ENCODE data around the gene LRRN3.

LRRN3 gene

GRCh38 chr7:111080495-111081105, 10.3 kb upstream of the LRRN3 start:
- DNase-seq (ENCODE audit: low spot score): no peak

GRCh38 chr7:111081546-111082267, 9.2 kb upstream of the LRRN3 start:
- DNase-seq (ENCODE audit: low spot score): no peak

- no peak for DNase-seq (ENCODE audit: low spot score)
Observed at GRCh38 chr7:111082351-111082750, 8.6 kb upstream of the LRRN3 start.

GRCh38 chr7:111083413-111083812, 7.5 kb upstream of the LRRN3 start:
- DNase-seq (ENCODE audit: low spot score): no peak

GRCh38 chr7:111085356-111085755, 5.6 kb upstream of the LRRN3 start:
- no peak for DNase-seq (ENCODE audit: low spot score)

GRCh38 chr7:111086532-111086931, 4.4 kb upstream of the LRRN3 start:
- DNase-seq (ENCODE audit: low spot score): no peak

GRCh38 chr7:111088328-111088727, 2.6 kb upstream of the LRRN3 start:
- DNase-seq (ENCODE audit: low spot score): no peak

GRCh38 chr7:111089822-111090426, 1.0 kb upstream of the LRRN3 start:
- no peak for DNase-seq (ENCODE audit: low spot score)

- DNase-seq (ENCODE audit: low spot score): no peak
Observed at GRCh38 chr7:111091593-111092358, 849 bp downstream of the LRRN3 start.

- DNase-seq (ENCODE audit: low spot score): no peak
Observed at GRCh38 chr7:111092406-111093236, 1.7 kb downstream of the LRRN3 start.

- DNase-seq (ENCODE audit: low spot score): no peak
Observed at GRCh38 chr7:111093496-111093895, 2.6 kb downstream of the LRRN3 start.

- no peak for DNase-seq (ENCODE audit: low spot score)
Observed at GRCh38 chr7:111094419-111094818, 3.5 kb downstream of the LRRN3 start.

- DNase-seq (ENCODE audit: low spot score): no peak
Observed at GRCh38 chr7:111096997-111097396, 6.1 kb downstream of the LRRN3 start.

- DNase-seq (ENCODE audit: low spot score): no peak
Observed at GRCh38 chr7:111098011-111098925, 7.3 kb downstream of the LRRN3 start.

GRCh38 chr7:111098926-111099250, 8.0 kb downstream of the LRRN3 start:
- DNase-seq (ENCODE audit: low spot score): no peak

GRCh38 chr7:111101856-111102646, 11.1 kb downstream of the LRRN3 start:
- DNase-seq (ENCODE audit: low spot score): no peak

- DNase-seq (ENCODE audit: low spot score): no peak
Observed at GRCh38 chr7:111103136-111103535, 12.2 kb downstream of the LRRN3 start.

GRCh38 chr7:111103678-111104274, 12.8 kb downstream of the LRRN3 start:
- DNase-seq (ENCODE audit: low spot score): no peak

- DNase-seq (ENCODE audit: low spot score): no peak
Observed at GRCh38 chr7:111104710-111105109, 13.8 kb downstream of the LRRN3 start.

- DNase-seq (ENCODE audit: low spot score): no peak
Observed at GRCh38 chr7:111105269-111105668, 14.3 kb downstream of the LRRN3 start.
